K562 treated with DMSO at 1 percent for 48 hours (cell line): ENCODE data around the gene CD276. TPM values are rescaled to one million over a fixed set of nuclear protein-coding genes. Genes with fewer than 3 reads are reported as not detected.

ENCODE experiments used
- total RNA-seq: library from RNA; unstranded; fragments of 300-600 nt; gene quantifications from 2 replicates; pipeline ENCODE4 v1.2.3, GENCODE V29; 2022; ENCODE audit warnings: low replicate concordance; ENCODE audit errors: extremely low read depth

The CD276 gene
- not detected in 2 replicates for total RNA-seq

DNA sequence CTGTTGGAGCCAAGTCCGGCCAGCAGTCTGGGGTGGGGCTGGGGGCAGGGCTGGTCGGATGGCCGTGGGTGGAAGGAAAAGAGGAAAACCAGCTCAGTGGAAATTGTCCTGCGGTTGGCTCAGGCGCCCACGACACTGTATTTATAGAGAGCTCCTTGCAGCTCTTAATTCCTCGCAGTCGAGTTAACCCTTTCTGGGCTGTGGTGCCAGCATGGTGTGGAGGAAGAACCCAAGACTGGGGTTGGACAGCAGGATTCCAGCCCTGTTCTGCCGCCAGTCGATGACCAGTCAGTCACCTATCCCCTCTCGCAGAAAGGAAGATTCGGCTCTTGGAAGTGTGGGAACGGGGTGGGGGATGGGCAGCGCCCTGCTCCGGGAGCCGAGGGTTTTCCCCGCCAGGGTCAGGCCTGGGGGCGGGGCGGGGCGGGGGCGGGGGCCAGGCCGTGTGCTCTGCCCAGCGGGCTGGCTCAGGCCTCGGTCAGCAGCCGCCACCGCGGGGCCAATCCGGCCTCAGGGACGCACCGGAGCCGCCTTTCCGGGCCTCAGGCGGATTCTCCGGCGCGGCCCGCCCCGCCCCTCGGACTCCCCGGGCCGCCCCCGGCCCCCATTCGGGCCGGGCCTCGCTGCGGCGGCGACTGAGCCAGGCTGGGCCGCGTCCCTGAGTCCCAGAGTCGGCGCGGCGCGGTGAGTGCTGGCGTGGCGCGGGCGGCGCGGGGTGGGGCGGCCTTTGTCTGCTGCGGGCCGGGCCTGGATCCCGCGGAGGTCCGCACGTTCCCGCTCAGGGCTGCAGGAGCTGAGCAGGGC, at the start of gene CD276:
TSS of gene CD276 (plus strand) at position 607 of the 804 bp plus-strand sequence. CDS start 15,257 bp downstream, outside the sequence.

DNA sequence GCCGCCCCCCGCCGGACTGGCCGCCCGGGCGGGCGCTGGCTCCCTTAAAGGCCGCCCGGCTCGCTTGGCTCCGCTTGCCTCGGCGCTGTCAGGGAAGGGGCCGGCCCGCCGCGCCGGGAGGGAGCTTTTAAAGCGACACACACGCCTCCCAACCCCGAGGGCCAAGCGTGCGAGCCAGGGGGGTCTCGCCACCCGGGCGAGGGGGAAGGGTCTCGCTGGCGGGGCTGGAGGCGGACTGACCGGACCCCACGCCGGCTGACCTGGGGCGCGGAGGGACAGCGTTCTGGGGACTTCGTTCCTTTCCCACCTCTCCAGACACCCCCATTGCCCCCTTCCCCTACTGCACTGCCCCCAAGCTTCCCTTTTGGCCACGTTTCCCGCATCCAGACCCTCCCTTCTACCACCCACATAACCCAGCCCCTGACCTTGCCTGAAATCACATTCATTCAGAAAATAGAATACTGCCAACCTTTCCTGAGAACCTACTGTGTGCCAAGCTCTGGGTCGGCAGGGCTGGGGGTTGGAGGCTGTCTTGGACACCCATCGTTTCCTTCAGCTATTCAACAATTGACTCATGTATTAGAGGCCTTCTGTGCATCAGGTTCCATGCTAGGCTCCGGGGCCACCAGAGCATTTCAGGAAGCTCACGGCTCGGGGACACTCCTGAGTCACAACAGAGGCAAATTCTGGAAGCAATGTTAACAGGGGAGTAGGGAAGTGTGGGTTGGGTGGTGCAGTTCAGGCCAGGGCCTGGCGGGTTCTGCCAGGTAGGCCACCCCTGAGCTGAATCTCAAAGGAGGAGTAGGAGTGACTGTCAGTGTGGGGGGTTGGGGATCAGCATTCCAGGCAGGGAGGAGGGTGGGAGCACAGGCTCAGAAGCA, 69.3 kb downstream of the CD276 start, which contains the start of gene INSYN1:
TSS of gene INSYN1 (minus strand) at position 102 of the 881 bp plus-strand sequence. CDS start 2,221 bp downstream, outside the sequence.

Other genes starting within 250 kb of the CD276 start
- not detected in 2 replicates for gene REC114, start 241.2 kb upstream of the CD276 start, total RNA-seq
- gene NPTN, start 51.0 kb upstream of the CD276 start, total RNA-seq, result not detected in 2 replicates
- gene INSYN1, start 69.0 kb downstream of the CD276 start, total RNA-seq, result not detected in 2 replicates
- not detected in 2 replicates for gene TBC1D21, start 189.2 kb downstream of the CD276 start, total RNA-seq
- gene LOXL1, start 242.1 kb downstream of the CD276 start, total RNA-seq, result not detected in 2 replicates